GM20000 (cell line): ENCODE results near the gene ZCCHC13.
"Not testable (repeated sequence)": the region's sequence is repeated elsewhere in the genome, so short reads cannot be mapped to it uniquely, and the experiment has no call there.

Source experiments
- DNase-seq: peaks from one replicate; pipeline ENCODE4 v3.0.0; 2012; ENCODE audit warnings: low spot score
- CTCF ChIP-seq: IDR thresholded peaks from 2 replicates; pipeline ENCODE4 v1.5.1; 2012; ENCODE audit warnings: mild to moderate bottlenecking, control low read depth; ENCODE audit errors: extremely low read depth, missing control alignments

ZCCHC13 gene

GRCh38 chrX:74304016-74304415, at the start of gene ZCCHC13:
Gene ZCCHC13, plus strand, starts transcription at chrX:74304180. Its CDS starts 87 bp downstream, at chrX:74304267.
- TF ChIP-seq CTCF, result no peak
- DNase-seq, result no peak

- not testable (repeated sequence) for DNase-seq
Observed at GRCh38 chrX:74258111-74258510, 45.9 kb upstream of the ZCCHC13 start.

GRCh38 chrX:74259885-74260491, 44.0 kb upstream of the ZCCHC13 start:
- DNase-seq, result no peak
- TF ChIP-seq CTCF, result no peak

GRCh38 chrX:74262452-74263209, 41.3 kb upstream of the ZCCHC13 start:
- no peak for TF ChIP-seq CTCF
- no peak for DNase-seq

GRCh38 chrX:74270393-74270792, 33.6 kb upstream of the ZCCHC13 start:
- no peak for TF ChIP-seq CTCF

GRCh38 chrX:74272230-74272629, 31.8 kb upstream of the ZCCHC13 start:
- TF ChIP-seq CTCF, result no peak
- DNase-seq, result no peak

More at GRCh38 chrX:74270393-74270792, 33.6 kb upstream of the ZCCHC13 start:
- no peak for DNase-seq

- TF ChIP-seq CTCF, result no peak
- no peak for DNase-seq
Observed at GRCh38 chrX:74274516-74274915, 29.5 kb upstream of the ZCCHC13 start.
